Right ventricle myocardium superior (tissue), 1 donor: ENCODE measurements around the gene ALDH1L2. TPM values are rescaled to one million over a fixed set of nuclear protein-coding genes. Genes with fewer than 3 reads are reported as not detected.

ENCODE experiments used
- ATAC-seq: fragments of 200-7000 bp; cut with Tn5 transposase; one replicate; pipeline ENCODE4 v1.9.1; 2020; ENCODE audit warnings: mild to moderate bottlenecking; ENCODE audit not compliant: poor library complexity
- DNase-seq: peaks from one replicate; pipeline ENCODE4 v3.0.0-alpha.2; 2020
- intact Hi-C: fragments of 100-400 bp; cut with DNase I; formaldehyde crosslinking; loops from one replicate; pipeline ENCODE4 v1.11.2; 2022
- total RNA-seq: library from RNA; stranded (reverse); fragmentation: NEBNext Ultra II Directional; extraction: Animal tissue kit (Norgen Biotek cat#: 25700); gene quantifications from one replicate; pipeline ENCODE4 v1.2.1, GENCODE V29; 2021
- donor health status: DM: no; HTN: yes; CAD: no; lungs with severe emphysema.

ALDH1L2 gene
- total RNA-seq, 1 donor from 2014 or later, result 1.3 TPM

GRCh38 chr12:105090361-105090760, 6.1 kb upstream of the ALDH1L2 start:
- no peak for DNase-seq
- intact Hi-C loops, result no loop called here
- no peak for ATAC-seq

GRCh38 chr12:105089817-105090216, 5.6 kb upstream of the ALDH1L2 start:
- no peak for DNase-seq
- intact Hi-C loops, result no loop called here
- ATAC-seq, result no peak

GRCh38 chr12:105085501-105085900, 1.2 kb upstream of the ALDH1L2 start:
- no peak for DNase-seq
- intact Hi-C loops, result no loop called here
- ATAC-seq, result no peak

DNA sequence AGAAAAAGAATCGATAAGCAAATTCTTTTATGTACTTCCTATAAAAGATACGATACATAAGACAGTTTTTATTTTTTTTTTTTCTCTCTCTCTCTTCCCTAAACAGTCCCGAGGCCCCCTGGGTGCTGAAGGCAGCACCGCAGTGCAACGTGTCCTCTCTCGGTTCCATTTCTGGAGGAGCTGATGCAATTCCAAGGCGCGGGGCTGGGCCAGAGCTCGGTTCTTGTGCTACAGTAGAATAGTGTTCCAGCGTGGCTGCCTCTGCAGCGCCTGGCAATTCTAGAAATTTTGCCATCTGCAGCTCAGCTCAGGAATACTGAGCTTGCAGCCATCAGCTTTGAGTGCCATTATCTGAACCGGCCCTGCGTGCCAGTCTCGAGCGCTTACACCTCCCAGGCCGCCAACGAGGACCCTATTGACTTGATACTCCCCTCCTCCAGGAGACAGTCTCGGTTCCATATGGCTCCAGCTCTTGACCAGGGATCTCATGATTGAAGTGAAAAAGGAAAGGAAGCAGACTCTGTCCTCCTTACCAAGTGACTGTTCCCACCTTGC, 630 bp downstream of the ALDH1L2 start:
- DNase-seq, result peak; percentile 85
- ATAC-seq, result peak; percentile 72
- intact Hi-C loops, result no loop called here

- no peak for ATAC-seq
- intact Hi-C loops, result no loop called here
Observed at GRCh38 chr12:105083031-105083430, 1.2 kb downstream of the ALDH1L2 start.

GRCh38 chr12:105078712-105079570, 5.3 kb downstream of the ALDH1L2 start:
- intact Hi-C loops, result no loop called here

More at GRCh38 chr12:105083031-105083430, 1.2 kb downstream of the ALDH1L2 start:
- no peak for DNase-seq

DNA sequence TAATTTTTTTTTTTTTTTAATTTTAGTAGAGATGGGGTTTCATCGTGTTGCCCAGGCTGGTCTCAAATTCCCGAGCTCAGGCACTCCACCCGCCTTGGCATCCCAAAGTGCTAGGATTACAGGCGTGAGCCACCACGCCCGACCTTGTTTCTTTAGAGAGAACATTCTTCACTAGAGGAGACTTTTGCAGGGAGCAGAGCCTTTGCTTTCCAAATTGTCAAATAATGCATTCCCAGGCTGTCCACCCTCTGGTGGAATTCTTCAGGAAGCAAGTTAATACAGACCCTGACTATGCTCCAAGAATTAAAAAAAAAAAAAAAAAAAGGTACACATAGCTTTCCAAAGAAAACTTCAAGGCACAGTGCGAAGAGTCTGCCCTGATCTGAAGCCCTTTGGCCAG, 6.8 kb downstream of the ALDH1L2 start:
- DNase-seq (no peak), ATAC-seq (peak; percentile 34)
- intact Hi-C loops, result no loop called here

More at GRCh38 chr12:105078712-105079570, 5.3 kb downstream of the ALDH1L2 start:
- ATAC-seq (no peak), DNase-seq (no peak)

- intact Hi-C loops, result no loop called here
- no peak for ATAC-seq
- no peak for DNase-seq
Observed at GRCh38 chr12:105076913-105077312, 7.3 kb downstream of the ALDH1L2 start.

DNA sequence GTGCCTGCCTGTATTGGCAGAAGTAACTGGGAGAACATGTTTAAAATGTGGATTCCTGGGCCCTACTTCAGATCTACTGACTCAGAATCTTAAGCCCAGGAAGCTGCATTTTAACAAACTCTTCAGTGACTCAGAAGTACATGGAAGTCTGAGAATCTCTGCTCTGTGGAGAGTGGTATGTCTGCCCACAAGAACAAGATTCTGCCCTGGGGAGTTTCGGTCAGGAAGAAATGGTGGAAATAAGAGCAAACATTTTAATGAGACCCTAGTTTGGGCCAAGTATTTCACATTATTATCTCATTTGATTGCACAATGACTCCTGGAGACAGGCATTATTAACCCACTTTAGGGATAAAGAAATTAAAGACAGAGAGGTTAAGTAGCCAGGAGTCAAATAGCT, 8.2 kb downstream of the ALDH1L2 start:
- no peak for DNase-seq
- peak; percentile 20 for ATAC-seq
- intact Hi-C loops, result no loop called here

GRCh38 chr12:105072888-105073488, 11.3 kb downstream of the ALDH1L2 start:
- ATAC-seq (no peak), DNase-seq (no peak)
- intact Hi-C loops, result no loop called here

DNA sequence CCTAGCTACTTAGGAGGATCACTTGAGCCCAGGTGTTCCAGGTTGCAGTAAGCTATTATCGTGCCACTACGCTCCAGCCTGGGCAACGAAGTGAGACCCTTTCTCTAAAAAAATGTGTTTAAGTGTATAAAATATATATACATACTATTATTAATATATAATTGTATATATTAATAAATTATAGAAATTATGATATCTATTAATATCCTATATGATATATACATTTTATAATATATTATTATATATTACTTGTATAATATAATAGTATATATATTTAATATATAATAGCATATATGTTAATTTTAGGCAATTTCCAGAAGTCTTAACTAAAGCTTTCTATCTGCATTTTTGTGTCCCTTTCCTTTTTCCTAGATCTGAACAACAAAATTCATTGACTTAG, 12.3 kb downstream of the ALDH1L2 start:
- ATAC-seq, result no peak
- intact Hi-C loops, result no loop called here

GRCh38 chr12:105069936-105070702, 14.1 kb downstream of the ALDH1L2 start:
- ATAC-seq, result no peak
- intact Hi-C loops, result no loop called here

More for the DNA sequence above, 12.3 kb downstream of the ALDH1L2 start:
- no peak for DNase-seq

DNA sequence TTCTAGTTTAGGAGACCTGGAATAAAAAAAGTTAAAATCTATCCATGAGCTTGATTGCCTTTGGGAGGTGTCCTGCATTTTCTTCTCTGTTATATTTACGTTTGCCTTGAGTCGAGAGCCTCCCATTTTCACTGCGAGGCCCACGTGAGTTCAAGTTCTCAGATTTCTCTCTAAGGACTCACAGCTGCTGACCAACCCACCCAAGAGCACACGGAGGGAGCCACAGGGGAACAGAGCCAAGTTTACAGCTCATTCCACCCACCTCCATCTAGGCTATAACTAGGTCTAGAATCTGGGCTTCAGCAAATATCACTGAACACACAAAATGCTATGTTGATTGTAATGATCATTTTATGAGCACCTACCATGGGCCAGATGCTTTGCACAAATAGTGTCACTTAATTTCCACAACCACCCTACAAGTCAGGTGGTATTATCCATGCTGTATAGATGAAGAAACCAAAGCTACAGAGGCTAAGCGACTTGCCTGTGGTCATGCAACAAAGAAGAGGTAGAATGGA, 16.7 kb downstream of the ALDH1L2 start:
- intact Hi-C loops, result no loop called here
- no peak for ATAC-seq
- DNase-seq, result no peak

More at GRCh38 chr12:105069936-105070702, 14.1 kb downstream of the ALDH1L2 start:
- no peak for DNase-seq

DNA sequence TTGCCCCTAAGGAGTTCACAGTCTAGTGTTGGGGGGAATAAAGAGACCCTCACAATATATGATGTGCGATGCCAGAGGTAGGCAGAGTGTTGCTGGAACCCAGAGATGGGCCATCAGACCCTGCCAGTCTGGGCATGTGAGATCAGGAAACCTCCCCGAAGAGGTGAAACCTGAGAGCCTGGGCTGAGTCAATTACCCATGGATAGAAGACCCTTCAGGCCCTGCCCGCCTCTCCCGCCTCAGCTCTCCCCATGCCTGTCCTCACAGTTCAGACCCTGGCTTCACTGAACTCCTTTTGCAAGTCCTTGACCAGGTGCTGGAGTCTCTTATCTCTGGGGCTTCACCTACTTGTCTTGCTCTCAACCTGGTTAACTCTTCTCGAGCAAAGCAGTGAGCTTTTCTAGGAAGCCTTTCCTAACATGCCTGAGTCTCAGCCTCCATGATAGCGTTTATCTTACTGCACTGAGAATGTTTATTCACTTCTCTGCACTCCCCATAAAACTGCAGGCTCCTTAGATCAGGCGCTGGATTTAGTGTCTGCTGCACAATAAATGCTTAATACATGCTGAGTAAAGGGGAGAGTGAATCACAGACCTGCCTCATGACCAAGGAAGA, 19.6 kb downstream of the ALDH1L2 start:
- no peak for DNase-seq
- intact Hi-C loops, result no loop called here
- no peak for ATAC-seq

DNA sequence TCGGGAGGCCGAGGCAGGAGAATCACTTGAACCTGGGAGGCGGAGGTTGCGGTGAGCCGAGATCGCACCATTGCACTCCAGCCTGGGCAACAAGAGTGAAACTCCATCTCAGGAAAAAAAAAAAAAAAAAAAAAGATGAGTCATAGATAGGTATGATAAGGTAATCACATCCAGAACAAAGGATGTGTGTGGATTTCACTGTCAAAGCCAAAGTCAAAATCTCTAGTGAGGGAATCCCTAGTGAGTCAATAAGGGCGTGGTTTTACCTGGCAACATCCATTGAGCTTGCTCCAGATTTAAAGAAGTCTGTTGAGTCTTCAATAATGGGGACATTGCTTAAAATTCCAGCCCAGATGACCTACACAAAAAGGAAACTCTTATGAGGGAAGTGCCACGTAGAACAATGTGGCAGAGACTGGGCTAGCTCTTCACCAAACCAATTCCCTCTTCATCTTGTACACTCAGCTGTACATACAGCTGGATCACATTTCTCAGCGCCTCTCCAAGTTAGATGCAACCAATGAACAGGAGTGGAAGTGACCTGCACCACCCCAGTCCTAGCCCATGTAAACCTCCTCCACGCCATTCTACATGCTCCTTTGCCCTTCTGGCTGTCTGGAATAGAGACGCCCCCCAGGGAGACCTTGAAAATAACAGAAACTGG, 23.4 kb downstream of the ALDH1L2 start:
- intact Hi-C loops, result no loop called here
- DNase-seq (no peak), ATAC-seq (no peak)

GRCh38 chr12:105057174-105057573, 27.1 kb downstream of the ALDH1L2 start:
- intact Hi-C loops, result loop anchor here (10.0 kb wide), 1 partner anchor 852 kb away; no protein-coding TSS in a partner anchor
- no peak for ATAC-seq
- no peak for DNase-seq

DNA sequence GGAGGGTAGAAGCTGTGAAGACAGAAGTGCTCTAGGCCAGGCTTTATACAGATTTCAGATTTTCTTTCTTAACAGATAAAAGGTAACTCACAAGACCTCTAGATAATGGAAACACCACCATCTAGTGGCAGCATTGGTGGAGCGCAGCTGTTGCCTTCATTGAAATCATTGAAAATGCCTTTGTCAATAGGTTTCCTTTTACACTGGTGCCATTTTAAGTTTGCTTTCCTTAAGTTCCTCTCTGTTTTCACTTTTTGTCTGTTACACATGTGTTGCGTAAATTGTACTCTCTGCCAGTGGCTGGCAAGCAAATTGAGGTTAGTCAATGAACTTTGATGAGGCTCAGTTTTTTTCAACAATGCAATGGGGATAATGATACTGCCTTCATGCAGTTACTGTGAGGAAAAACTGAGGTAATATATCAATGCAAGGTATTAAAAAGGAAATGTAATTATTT, 31.1 kb downstream of the ALDH1L2 start:
- intact Hi-C loops, result loop anchor here (5.0 to 10.0 kb wide), 2 partner anchors 676 to 848 kb away; no protein-coding TSS in a partner anchor
- DNase-seq (peak; percentile 74), ATAC-seq (peak; percentile 82)

DNA sequence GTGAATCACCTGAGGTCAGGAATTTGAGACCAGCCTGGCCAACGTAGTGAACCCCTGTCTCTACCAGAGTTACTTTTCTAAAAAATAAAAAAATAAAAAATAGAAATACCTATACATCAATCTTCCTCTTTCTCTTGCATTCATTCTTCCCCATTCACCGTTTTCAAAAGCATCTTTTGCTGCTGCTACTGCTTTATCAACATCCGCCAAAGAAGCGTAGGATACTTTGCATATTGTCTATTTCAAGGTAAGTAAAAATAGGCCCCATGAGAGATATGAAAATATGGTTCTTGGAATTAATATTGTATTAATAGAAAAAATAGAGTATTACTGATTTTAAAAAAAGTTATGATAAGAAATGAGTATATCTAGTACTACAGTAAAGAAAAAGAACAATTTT, 32.3 kb downstream of the ALDH1L2 start:
- DNase-seq (no peak), ATAC-seq (no peak)
- intact Hi-C loops, result loop anchor here (5.0 to 10.0 kb wide), 2 partner anchors 675 to 847 kb away; no protein-coding TSS in a partner anchor
